A549 (cell line): ENCODE measurements around the gene CLDND2.

Experiments
- CBX8 ChIP-seq: fragments of 200-600 bp; sonication (generic); IDR thresholded peaks from 2 replicates; pipeline ENCODE4 v1.6.1; 2016
- CTCF ChIP-seq: fragments of >200 bp; sonication (Bioruptor Twin); formaldehyde crosslinking; IDR thresholded peaks from 3 replicates; pipeline ENCODE4 v1.5.1; 2016
- E2F6 ChIP-seq: IDR thresholded peaks from 2 replicates; pipeline ENCODE4 v1.6.1; 2012; ENCODE audit warnings: low read depth, borderline replicate concordance
- EHMT2 ChIP-seq: fragments of 200-600 bp; sonication (generic); IDR thresholded peaks from 2 replicates; pipeline ENCODE4 v1.6.1; 2016; ENCODE audit warnings: antibody characterized with exemption, low read depth, mild to moderate bottlenecking, moderate library complexity
- EP300 ChIP-seq, 2 experiments: fragments of >200 bp; sonication (Bioruptor Twin); formaldehyde crosslinking; IDR thresholded peaks; 2 replicates in 1 of 2; 3 replicates in 1 of 2; pipeline ENCODE4 v1.6.1; 2016 to 2017
- HEYL ChIP-seq: fragments of 250-450 bp; sonication (Bioruptor Pico); IDR thresholded peaks from 2 replicates; pipeline ENCODE4 v1.8.0; 2021; ENCODE audit warnings: mild to moderate bottlenecking, moderate library complexity
- HMGXB4 ChIP-seq: fragments of 250-450 bp; sonication (Bioruptor Pico); IDR thresholded peaks from 2 replicates; pipeline ENCODE4 v1.5.0; 2021; ENCODE audit warnings: mild to moderate bottlenecking, moderate library complexity, borderline replicate concordance
- MAX ChIP-seq: IDR thresholded peaks from 2 replicates; pipeline ENCODE4 v1.6.1; 2012
- NFE2L2 ChIP-seq: fragments of 150-350 bp; conservative IDR thresholded peaks from 2 replicates; pipeline ENCODE4 v1.6.1; 2014; ENCODE audit warnings: low read length
- REST ChIP-seq: fragments of 200-600 bp; sonication (generic); IDR thresholded peaks from 2 replicates; pipeline ENCODE4 v1.6.1; 2016; ENCODE audit warnings: antibody characterized with exemption, mild to moderate bottlenecking, moderate library complexity
- RFX5 ChIP-seq: fragments of 450-650 bp; IDR thresholded peaks from 2 replicates; pipeline ENCODE4 v1.7.1; 2014; ENCODE audit warnings: antibody characterized with exemption, mild to moderate bottlenecking, moderate library complexity
- SMC3 ChIP-seq: fragments of >200 bp; sonication (Bioruptor Twin); formaldehyde crosslinking; IDR thresholded peaks from 3 replicates; pipeline ENCODE4 v1.6.1; 2018; ENCODE audit warnings: inconsistent platforms
- USF2 ChIP-seq: fragments of 450-650 bp; IDR thresholded peaks from 2 replicates; pipeline ENCODE4 v1.6.1; 2014; ENCODE audit warnings: antibody characterized with exemption
- ZFP36 ChIP-seq: fragments of 450-650 bp; IDR thresholded peaks from 2 replicates; pipeline ENCODE4 v1.6.1; 2014; ENCODE audit warnings: borderline replicate concordance; ENCODE audit not compliant: partially characterized antibody

GRCh38 chr19:51382004-51382403, 13.2 kb upstream of the CLDND2 start:
- TF ChIP-seq HMGXB4 (CRISPR knock-in tag) (no peak), CBX8 (no peak), USF2 (no peak), EP300 (IDR thresholded peaks at IDR 0.05) (no peak), MAX (no peak), REST (no peak), EHMT2 (no peak), CTCF (no peak), NFE2L2 (no peak), RFX5 (no peak), SMC3 (no peak), E2F6 (no peak), HEYL (CRISPR knock-in tag) (no peak), ZFP36 (no peak)
